H1 (cell line): ENCODE results near the gene ADCY2. TPM values are rescaled to one million over a fixed set of nuclear protein-coding genes. Genes with fewer than 3 reads are reported as not detected.

Experiments
- CTCF ChIA-PET: fragments of 300-600 bp; sonication (Branson Sonifier 250); formaldehyde crosslinking; loops from one replicate; lab custom pipeline; 2021; ENCODE audit not compliant: partially characterized antibody; lab: Charles Lee
- POLR2A ChIA-PET: fragments of 300-600 bp; sonication (Branson Sonifier 250); formaldehyde crosslinking; loops from one replicate; lab custom pipeline; 2021; ENCODE audit warnings: inconsistent platforms; ENCODE audit not compliant: partially characterized antibody; lab: Charles Lee
- DNase-seq, 2 experiments: peaks; one replicate each; pipeline versions ENCODE4 v3.0.0 to v3.0.0-alpha.2; 2010 to 2022; ENCODE audit warnings: low spot score in 2 of 2, low read depth in 1 of 2, mixed read lengths in 1 of 2
- FAIRE-seq: peaks from 2 replicates; lab custom pipeline; 2011; peaks lifted over from hg19 to GRCh38; lab: Jason Lieb, UNC
- H2AFZ ChIP-seq: 2 replicates; pipeline ENCODE4 v1.8.1; 2012; ENCODE audit warnings: low read length, inconsistent platforms
- H2AK5ac ChIP-seq: 2 replicates; pipeline ENCODE4 v1.6.1; 2013; ENCODE audit warnings: low read depth, low read length
- H2BK120ac ChIP-seq: replicated peaks from 2 replicates; pipeline ENCODE3; 2013; ENCODE audit warnings: low read depth, low read length, inconsistent platforms
- H2BK12ac ChIP-seq: 2 replicates; pipeline ENCODE4 v1.6.1; 2013; ENCODE audit warnings: low read depth, low read length
- H2BK15ac ChIP-seq: 2 replicates; pipeline ENCODE4 v1.6.1; 2013; ENCODE audit warnings: low read length
- H2BK20ac ChIP-seq: 2 replicates; pipeline ENCODE4 v1.6.1; 2013; ENCODE audit warnings: low read length
- H2BK5ac ChIP-seq: 2 replicates; pipeline ENCODE4 v1.6.1; 2013; ENCODE audit warnings: low read depth, low read length
- H3K14ac ChIP-seq: 2 replicates; pipeline ENCODE4 v1.6.1; 2013; ENCODE audit warnings: inconsistent platforms; ENCODE audit not compliant: insufficient read length
- H3K18ac ChIP-seq: 2 replicates; pipeline ENCODE4 v1.6.1; 2013; ENCODE audit warnings: low read length; ENCODE audit errors: extremely low read depth
- H3K23ac ChIP-seq: 2 replicates; pipeline ENCODE4 v1.6.1; 2013; ENCODE audit warnings: inconsistent platforms; ENCODE audit not compliant: insufficient read length
- H3K23me2 ChIP-seq: 2 replicates; pipeline ENCODE4 v1.6.1; 2013; ENCODE audit warnings: low read depth, low read length
- H3K27ac ChIP-seq: 2 replicates; pipeline ENCODE4 v1.6.1; 2011; ENCODE audit warnings: low read depth, low read length, inconsistent platforms
- H3K27me3 ChIP-seq, 4 experiments: replicated peaks in 1 of 4; 1 replicate in 1 of 4; 2 replicates in 3 of 4; pipeline versions ENCODE4 v1.6.1 to v1.8.1; 2011 to 2013; ENCODE audit warnings: low read length in 3 of 4, mild to moderate bottlenecking in 3 of 4, inconsistent platforms in 2 of 4, mixed read lengths in 2 of 4, moderate library complexity in 1 of 4; ENCODE audit not compliant: control insufficient read depth in 3 of 4, insufficient read depth in 3 of 4; ENCODE audit errors: extremely low read depth in 1 of 4
- H3K36me3 ChIP-seq, 4 experiments: 2 replicates each; pipeline versions ENCODE4 v1.6.1 to v1.8.1; 2011 to 2013; ENCODE audit warnings: mild to moderate bottlenecking in 4 of 4, low read length in 3 of 4, moderate library complexity in 2 of 4, control low read depth in 1 of 4, inconsistent platforms in 1 of 4; ENCODE audit not compliant: insufficient read depth in 4 of 4, control insufficient read depth in 2 of 4
- H3K4ac ChIP-seq: replicated peaks from 2 replicates; pipeline ENCODE3; 2013; ENCODE audit warnings: low read length, low read depth, mixed read lengths, inconsistent platforms; ENCODE audit not compliant: insufficient read length
- H3K4me1 ChIP-seq, 4 experiments: replicated peaks in 1 of 4; 1 replicate in 1 of 4; 2 replicates in 3 of 4; pipeline versions ENCODE4 v1.6.1 to v1.8.1; 2011 to 2013; ENCODE audit warnings: low read length in 3 of 4, inconsistent platforms in 2 of 4, mixed read lengths in 1 of 4; ENCODE audit not compliant: insufficient read depth in 4 of 4, control insufficient read depth in 3 of 4
- H3K4me2 ChIP-seq, 2 experiments: 2 replicates each; pipeline versions ENCODE4 v1.6.1 to v1.8.1; 2011 to 2013; ENCODE audit warnings: low read depth in 2 of 2, low read length in 2 of 2, control low read depth in 1 of 2, inconsistent platforms in 1 of 2, mild to moderate bottlenecking in 1 of 2; ENCODE audit not compliant: insufficient read depth in 1 of 2
- H3K4me3 ChIP-seq, 4 experiments: fragments of 200-600, 300-600 bp in 1 of 4; sonication (generic), shearing (Covaris generic), sonication (Bioruptor Twin) in 1 of 4; 2 replicates each; pipeline versions ENCODE4 v1.5.1 to v1.8.1; 2011 to 2016; ENCODE audit warnings: low read length in 4 of 4, low read depth in 3 of 4, control low read depth in 2 of 4, inconsistent platforms in 2 of 4, mild to moderate bottlenecking in 2 of 4, mixed read lengths in 1 of 4, moderate library complexity in 1 of 4; ENCODE audit not compliant: insufficient read depth in 2 of 4; ENCODE audit errors: extremely low read depth in 1 of 4
- H3K56ac ChIP-seq: replicated peaks from 2 replicates; pipeline ENCODE3; 2013; ENCODE audit warnings: low read depth, mild to moderate bottlenecking, mixed read lengths, low read length, inconsistent platforms; ENCODE audit not compliant: insufficient read length
- H3K79me1 ChIP-seq: 2 replicates; pipeline ENCODE4 v1.6.1; 2013; ENCODE audit warnings: low read depth, low read length, control low read depth
- H3K79me2 ChIP-seq, 2 experiments: 2 replicates each; pipeline versions ENCODE4 v1.6.1 to v1.8.1; 2012 to 2013; ENCODE audit warnings: low read length in 2 of 2, mild to moderate bottlenecking in 2 of 2, inconsistent platforms in 1 of 2; ENCODE audit not compliant: insufficient read depth in 2 of 2, control insufficient read depth in 1 of 2
- H3K9ac ChIP-seq, 4 experiments: replicated peaks in 1 of 4; 1 replicate in 1 of 4; 2 replicates in 3 of 4; pipeline versions ENCODE4 v1.6.1 to v1.8.1; 2011 to 2013; ENCODE audit warnings: low read depth in 3 of 4, low read length in 3 of 4, control low read depth in 2 of 4, mild to moderate bottlenecking in 2 of 4, moderate library complexity in 2 of 4, inconsistent platforms in 1 of 4; ENCODE audit errors: extremely low read depth in 1 of 4
- H3K9me3 ChIP-seq, 2 experiments: 2 replicates each; pipeline versions ENCODE4 v1.6.1 to v1.8.1; 2012 to 2013; ENCODE audit warnings: mild to moderate bottlenecking in 2 of 2, moderate library complexity in 2 of 2, control low read depth in 1 of 2, inconsistent platforms in 1 of 2, low read depth in 1 of 2, low read length in 1 of 2, mixed read lengths in 1 of 2; ENCODE audit not compliant: insufficient read depth in 2 of 2
- H4K20me1 ChIP-seq, 2 experiments: replicated peaks in 1 of 2; 2 replicates each; pipeline versions ENCODE3 to v1.8.1; 2011 to 2013; ENCODE audit warnings: inconsistent platforms in 2 of 2, low read length in 2 of 2, mild to moderate bottlenecking in 1 of 2; ENCODE audit not compliant: insufficient read depth in 2 of 2, control insufficient read depth in 1 of 2
- H4K5ac ChIP-seq: 2 replicates; pipeline ENCODE4 v1.6.1; 2013; ENCODE audit warnings: low read length, low read depth, mixed read lengths, inconsistent platforms; ENCODE audit not compliant: insufficient read length
- H4K8ac ChIP-seq: 2 replicates; pipeline ENCODE4 v1.8.0; 2013; ENCODE audit warnings: mild to moderate bottlenecking, moderate library complexity, low read length, inconsistent platforms; ENCODE audit not compliant: insufficient read depth; ENCODE audit errors: extremely low read depth
- H4K91ac ChIP-seq: replicated peaks from 2 replicates; pipeline ENCODE3; 2013; ENCODE audit warnings: low read length, mixed read lengths, inconsistent platforms; ENCODE audit not compliant: insufficient read length
- CBX5 ChIP-seq: fragments of 300-800, 300-1000 bp; sonication (generic); IDR thresholded peaks from 2 replicates; pipeline ENCODE4 v1.7.1; 2016; ENCODE audit warnings: antibody characterized with exemption, low read length, low read depth
- CBX8 ChIP-seq: fragments of 300-800, 300-1000 bp; sonication (generic); IDR thresholded peaks from 2 replicates; pipeline ENCODE4 v1.7.1; 2016; ENCODE audit warnings: low read depth, low read length, borderline replicate concordance
- CTBP2 ChIP-seq: IDR thresholded peaks from 2 replicates; pipeline ENCODE4 v1.7.0; 2011; ENCODE audit warnings: borderline replicate concordance, mild to moderate bottlenecking, moderate library complexity, mixed read lengths, low read length; ENCODE audit not compliant: insufficient read depth, insufficient read length
- E2F6 ChIP-seq: IDR thresholded peaks from 2 replicates; pipeline ENCODE4 v1.6.1; 2012; ENCODE audit warnings: inconsistent platforms
- EGR1 ChIP-seq: IDR thresholded peaks from 2 replicates; pipeline ENCODE4 v1.6.1; 2011; ENCODE audit warnings: low read depth, low read length, borderline replicate concordance
- HDAC2 ChIP-seq, 2 experiments: fragments of 300-600 bp in 1 of 2; sonication (generic) in 1 of 2; IDR thresholded peaks; 2 replicates each; pipeline ENCODE4 v1.6.1; 2011 to 2012; ENCODE audit warnings: low read depth in 2 of 2, low read length in 2 of 2, mild to moderate bottlenecking in 2 of 2, moderate library complexity in 2 of 2, borderline replicate concordance in 1 of 2, inconsistent platforms in 1 of 2
- NRF1 ChIP-seq: IDR thresholded peaks from 2 replicates; pipeline ENCODE4 v1.6.1; 2011; ENCODE audit warnings: mild to moderate bottlenecking, low read depth, low read length, improper control_type of control experiment
- POU5F1 ChIP-seq: IDR thresholded peaks from 2 replicates; pipeline ENCODE4 v1.6.1; 2011; ENCODE audit warnings: low read depth, mild to moderate bottlenecking, low read length, moderate library complexity
- SP4 ChIP-seq: IDR thresholded peaks from 2 replicates; pipeline ENCODE4 v1.6.1; 2012; ENCODE audit warnings: low read length, inconsistent platforms
- SRF ChIP-seq: IDR thresholded peaks from 2 replicates; pipeline ENCODE4 v1.6.1; 2011; ENCODE audit warnings: mild to moderate bottlenecking, low read depth, low read length, moderate library complexity
- SUZ12 ChIP-seq: fragments of 200-600 bp; sonication (generic); IDR thresholded peaks from 2 replicates; pipeline ENCODE4 v1.6.1; 2012; ENCODE audit warnings: mild to moderate bottlenecking, inconsistent platforms, low read length, moderate library complexity, mixed read lengths
- WGBS, 2 experiments: shearing (Covaris generic) in 1 of 2; methylation state at CpG; one replicate each; pipeline versions ENCODE4 v1.1.6 to v1.1.7; 2013 to 2015; ENCODE audit warnings: low lambda C conversion rate in 2 of 2, mixed read lengths in 2 of 2, inconsistent platforms in 1 of 2, low coverage in 1 of 2, missing lambda C conversion rate in 1 of 2; ENCODE audit not compliant: insufficient replicate concordance in 2 of 2, insufficient coverage in 1 of 2, insufficient read length in 1 of 2; ENCODE audit errors: extremely low coverage in 1 of 2, missing lambda C conversion rate in 1 of 2; 5-methylcytosine and 5-hydroxymethylcytosine counted together
- polyA plus RNA-seq, 7 experiments: library from polyadenylated mRNA; depleted of rRNA in 3 of 7; stranded (reverse) in 5 of 7; unstranded in 2 of 7; fragments of >200 nt in 5 of 7; fragments of 200-250 nt in 2 of 7; gene quantifications; 1 replicate in 5 of 7; 2 replicates in 1 of 7; 4 replicates in 1 of 7; pipeline versions ENCODE4 v1.2.1 to v1.2.3, GENCODE V29; 2011 to 2013; ENCODE audit warnings: missing spikeins in 2 of 7, mixed read lengths in 2 of 7
- total RNA-seq: library from RNA; stranded (reverse); fragmentation: NEBNext Ultra II Directional; extraction: Animal tissue kit (Norgen Biotek cat#: 25700); gene quantifications from 2 replicates; pipeline ENCODE4 v1.2.1, GENCODE V29; 2021

ADCY2 gene
- total and polyA plus RNA-seq, 2 of the 8 experiments (the other 6 are each of a cell fraction or from before 2014, with no cell fraction given), result 35.8 to 122 TPM

- Histone ChIP-seq H3K9ac (no peak overlapping the region), H2BK120ac (no peak overlapping the region), H2BK12ac (no peak overlapping the region), H3K56ac (no peak overlapping the region), H3K79me2 (no peaks in the 10 kb centered on the region), H3K36me3 (no peaks in the 10 kb centered on the region), H3K27ac (no peak overlapping the region), H2AK5ac (no peak overlapping the region), H3K4me2 (no peak overlapping the region), H2BK5ac (no peak overlapping the region), H3K18ac (no peak overlapping the region), H3K79me1 (no peaks in the 10 kb centered on the region), H3K27me3 (no peaks in the 10 kb centered on the region; a peak in 1 of 7 replicates), H3K9me3 (no peaks in the 10 kb centered on the region), H4K5ac (no peak overlapping the region), H2BK15ac (no peak overlapping the region), H3K4me3 (no peak overlapping the region), H4K8ac (no peak overlapping the region), H3K23ac (no peak overlapping the region), H4K91ac (no peak overlapping the region), H3K4me1 (no peaks in the 10 kb centered on the region), H3K4ac (no peak overlapping the region), H2BK20ac (no peak overlapping the region), H3K14ac (no peak overlapping the region), H3K23me2 (no peaks in the 10 kb centered on the region), H2AFZ (no peak overlapping the region), H4K20me1 (no peaks in the 10 kb centered on the region)
- TF ChIP-seq E2F6 (no peak), SUZ12 (no peak), CTBP2 (no peak), EGR1 (no peak), NRF1 (no peak), SP4 (no peak), SRF (no peak), CBX5 (no peak), HDAC2 (IDR thresholded peaks at IDR 0.05; ENCODE audit: borderline replicate concordance in 1 of 2, low read depth in 2 of 2, low read length in 2 of 2) (no peak), CBX8 (no peak), POU5F1 (no peak)
- FAIRE-seq (no peak), DNase-seq (no peak)
- POLR2A ChIA-PET, result no interaction called here
- 90% methylated on average over 2 of the region's 2 CpGs; no CpG with 5 or more reads in 1 of the 2 experiments for WGBS, 2 experiments
- CTCF ChIA-PET, result interaction anchor here (1.3 kb wide), 2 partner anchors 11 to 364 kb away, joined by 4 to 5 read pairs; no protein-coding TSS in a partner anchor
These were observed 13.3 kb upstream of the ADCY2 start for GRCh38 chr5:7382588-7382987.
